Type B pancreatic cell (in vitro differentiated cells): ENCODE results near the gene NOS1AP. TPM values are rescaled to one million over a fixed set of nuclear protein-coding genes. Genes with fewer than 3 reads are reported as not detected.

Experiments
- DNase-seq: peaks from one replicate; pipeline ENCODE4 v3.0.0; 2021; ENCODE audit warnings: mixed read lengths; ENCODE audit not compliant: unreplicated experiment; ENCODE audit errors: extremely low spot score
- H3K27ac Mint-ChIP-seq: 2 replicates; pipeline ENCODE4 v1.8.0; 2021; ENCODE audit warnings: mild to moderate bottlenecking, mixed read lengths
- H3K27me3 Mint-ChIP-seq: 2 replicates; pipeline ENCODE4 v1.8.0; 2021; ENCODE audit warnings: mixed read lengths
- H3K36me3 Mint-ChIP-seq: 2 replicates; pipeline ENCODE4 v1.8.0; 2021; ENCODE audit warnings: mixed read lengths
- H3K4me1 Mint-ChIP-seq: one replicate; pipeline ENCODE4 v1.8.0; 2021; ENCODE audit warnings: mixed read lengths; ENCODE audit not compliant: unreplicated experiment
- H3K4me3 Mint-ChIP-seq: 2 replicates; pipeline ENCODE4 v1.8.0; 2021; ENCODE audit warnings: mild to moderate bottlenecking, mixed read lengths
- H3K9me3 Mint-ChIP-seq: 2 replicates; pipeline ENCODE4 v1.8.0; 2021; ENCODE audit warnings: mixed read lengths
- total RNA-seq: library from RNA; stranded (reverse); gene quantifications from 2 replicates; pipeline ENCODE4 v1.2.1, GENCODE V29; 2021; ENCODE audit warnings: low replicate concordance
- TF ChIP-seq, protein P1 (sequence below): fragments of 200-600 bp; sonication (generic); conservative IDR thresholded peaks from 2 replicates; pipeline ENCODE4 v1.5.0; 2021; ENCODE audit warnings: antibody characterized with exemption, mild to moderate bottlenecking

The NOS1AP gene
- total RNA-seq, 1 donor from 2014 or later = 10.4 TPM

DNA sequence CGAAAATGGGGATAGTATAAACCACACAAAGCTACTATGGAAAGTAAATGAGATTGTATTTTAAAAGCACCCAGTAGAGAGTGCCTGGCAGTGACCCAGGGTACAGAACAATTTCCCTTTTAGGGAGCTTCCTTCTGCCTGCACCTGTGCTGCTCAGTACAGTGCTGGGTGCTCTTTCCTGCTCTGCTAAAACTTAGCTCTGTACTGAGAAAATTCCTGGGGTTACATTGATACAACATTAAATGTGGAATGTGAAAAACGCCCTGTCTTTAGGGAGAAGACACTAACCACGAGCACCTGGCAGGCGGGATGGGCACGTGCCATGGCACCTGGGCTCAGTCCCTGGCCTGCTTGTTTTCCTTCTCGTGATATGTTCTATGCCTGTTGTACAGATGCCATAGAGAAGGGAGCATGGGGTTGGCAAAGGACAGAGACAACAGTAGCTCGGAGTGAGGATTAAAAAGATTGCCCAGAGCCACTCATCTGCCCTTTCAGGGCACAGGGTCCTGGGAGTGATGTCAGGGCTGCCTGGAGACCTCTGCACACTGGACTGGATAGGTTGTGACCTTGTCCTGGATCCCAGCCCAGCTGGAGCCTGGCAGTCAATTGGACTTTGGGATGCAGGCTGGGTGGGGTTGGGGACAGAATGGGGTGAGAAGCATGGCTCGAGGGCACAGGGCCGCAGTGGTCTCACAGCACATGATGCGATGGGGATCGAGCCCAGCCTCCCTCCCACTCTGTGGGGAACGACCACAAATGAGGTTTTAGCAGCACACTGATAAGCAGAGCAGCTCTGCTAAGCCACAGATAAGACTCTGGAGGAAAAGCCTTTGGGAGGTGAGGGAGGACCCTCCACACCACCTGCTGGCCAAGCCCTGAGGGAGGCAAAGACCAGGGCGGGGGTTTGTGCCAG, 302.9 kb downstream of the NOS1AP start:
- DNase-seq = no peak
- H3K4me3 Mint-ChIP-seq = no peak overlapping the region
- no peaks in the 10 kb centered on the region for H3K36me3 Mint-ChIP-seq
- H3K27ac Mint-ChIP-seq = peak overlapping the region; percentile 95
- H3K9me3 Mint-ChIP-seq = no peaks in the 10 kb centered on the region
- TF ChIP-seq, protein P1, sequence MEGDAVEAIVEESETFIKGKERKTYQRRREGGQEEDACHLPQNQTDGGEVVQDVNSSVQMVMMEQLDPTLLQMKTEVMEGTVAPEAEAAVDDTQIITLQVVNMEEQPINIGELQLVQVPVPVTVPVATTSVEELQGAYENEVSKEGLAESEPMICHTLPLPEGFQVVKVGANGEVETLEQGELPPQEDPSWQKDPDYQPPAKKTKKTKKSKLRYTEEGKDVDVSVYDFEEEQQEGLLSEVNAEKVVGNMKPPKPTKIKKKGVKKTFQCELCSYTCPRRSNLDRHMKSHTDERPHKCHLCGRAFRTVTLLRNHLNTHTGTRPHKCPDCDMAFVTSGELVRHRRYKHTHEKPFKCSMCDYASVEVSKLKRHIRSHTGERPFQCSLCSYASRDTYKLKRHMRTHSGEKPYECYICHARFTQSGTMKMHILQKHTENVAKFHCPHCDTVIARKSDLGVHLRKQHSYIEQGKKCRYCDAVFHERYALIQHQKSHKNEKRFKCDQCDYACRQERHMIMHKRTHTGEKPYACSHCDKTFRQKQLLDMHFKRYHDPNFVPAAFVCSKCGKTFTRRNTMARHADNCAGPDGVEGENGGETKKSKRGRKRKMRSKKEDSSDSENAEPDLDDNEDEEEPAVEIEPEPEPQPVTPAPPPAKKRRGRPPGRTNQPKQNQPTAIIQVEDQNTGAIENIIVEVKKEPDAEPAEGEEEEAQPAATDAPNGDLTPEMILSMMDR = no peak
- no peaks in the 10 kb centered on the region for H3K27me3 Mint-ChIP-seq
- peaks cover 6% of the 10 kb centered on the region for H3K4me1 Mint-ChIP-seq

DNA sequence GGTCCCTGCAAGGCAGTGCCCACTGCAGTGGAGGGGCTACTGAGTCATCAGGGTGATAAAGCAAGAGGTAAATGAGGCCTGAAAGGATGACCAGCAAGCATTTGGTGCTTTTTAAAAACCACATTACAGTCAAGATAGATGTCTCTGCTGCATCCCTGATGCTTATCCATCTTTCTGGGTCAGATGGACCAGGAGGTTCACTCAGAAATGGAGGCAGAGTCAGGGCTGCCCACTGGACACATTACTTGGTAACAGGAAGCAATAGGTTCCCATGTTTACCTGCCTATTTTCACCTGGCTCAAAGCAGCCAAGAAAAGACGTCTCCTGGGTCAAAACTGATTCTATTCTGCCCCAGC, 303.6 kb downstream of the NOS1AP start:
- H3K27ac Mint-ChIP-seq = no peak overlapping the region
- H3K4me3 Mint-ChIP-seq = no peak overlapping the region
- peaks cover 6% of the 10 kb centered on the region for H3K4me1 Mint-ChIP-seq
- no peaks in the 10 kb centered on the region for H3K36me3 Mint-ChIP-seq
- H3K9me3 Mint-ChIP-seq = no peaks in the 10 kb centered on the region
- TF ChIP-seq, protein P1 = no peak
- no peak for DNase-seq
- H3K27me3 Mint-ChIP-seq = no peaks in the 10 kb centered on the region

DNA sequence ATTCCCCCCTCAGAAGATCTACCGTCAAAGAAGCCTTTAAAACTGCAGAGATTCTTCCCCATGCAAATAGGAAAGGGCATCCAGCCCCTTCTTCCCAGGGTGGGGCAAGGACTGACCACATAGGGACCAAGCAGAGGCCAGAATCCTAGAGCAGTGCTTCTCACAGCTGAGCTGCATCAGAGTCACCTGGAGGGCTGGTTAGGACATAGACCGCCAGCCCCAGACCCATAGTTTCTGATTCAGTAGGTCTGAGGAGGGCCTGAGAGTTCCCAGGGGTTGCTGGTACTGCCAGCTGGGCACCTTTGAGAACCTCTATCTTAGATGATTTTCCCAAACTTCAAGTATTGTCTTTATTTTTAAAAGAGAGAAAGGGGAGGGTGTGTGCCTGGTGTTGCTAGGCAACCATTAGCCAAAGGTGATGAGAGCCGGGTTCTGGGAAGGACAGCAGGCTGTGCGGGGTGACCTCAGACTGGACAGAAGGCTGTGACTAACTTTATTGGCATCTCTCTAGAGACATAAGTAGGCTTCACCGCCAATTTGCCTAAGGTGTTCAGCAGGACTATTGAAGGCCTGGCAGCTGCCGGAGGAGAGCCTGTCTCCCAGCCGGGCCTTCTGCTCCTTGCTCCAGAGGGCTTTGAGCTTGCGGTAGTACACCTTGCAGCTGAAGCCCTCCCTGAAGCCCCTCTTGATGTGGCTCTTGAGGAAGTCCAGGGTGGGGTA, 304.2 kb downstream of the NOS1AP start:
- no peaks in the 10 kb centered on the region for H3K9me3 Mint-ChIP-seq
- DNase-seq = no peak
- H3K4me1 Mint-ChIP-seq = peaks cover 6% of the 10 kb centered on the region
- H3K27ac Mint-ChIP-seq = no peak overlapping the region
- H3K27me3 Mint-ChIP-seq = no peaks in the 10 kb centered on the region
- no peak overlapping the region for H3K4me3 Mint-ChIP-seq
- no peaks in the 10 kb centered on the region for H3K36me3 Mint-ChIP-seq
- TF ChIP-seq, protein P1 = no peak

DNA sequence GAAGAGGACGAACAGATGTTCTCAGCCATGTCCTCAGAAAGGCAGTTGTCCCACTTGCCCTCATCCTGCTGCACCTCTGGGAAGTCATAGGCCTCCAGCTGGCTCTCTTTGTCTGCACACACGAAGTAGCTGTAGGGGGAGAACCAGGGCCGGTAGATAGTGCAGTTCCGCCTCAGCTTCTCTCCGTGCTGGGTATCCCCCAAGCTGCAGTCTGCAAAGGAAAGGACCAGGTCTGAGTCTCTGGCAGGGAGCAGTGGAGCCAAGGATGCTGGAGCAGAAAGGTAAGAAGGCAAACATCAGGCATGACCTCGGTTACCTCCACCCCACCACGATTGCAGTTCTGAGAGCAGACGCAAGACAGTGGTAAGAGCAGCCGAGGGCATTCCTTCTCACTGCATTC, 304.9 kb downstream of the NOS1AP start:
- TF ChIP-seq, protein P1 = no peak
- DNase-seq = no peak
- Mint-ChIP-seq H3K36me3 (no peaks in the 10 kb centered on the region), H3K27ac (no peak overlapping the region), H3K9me3 (no peaks in the 10 kb centered on the region), H3K4me1 (peaks cover 6% of the 10 kb centered on the region), H3K4me3 (no peak overlapping the region), H3K27me3 (no peaks in the 10 kb centered on the region)

DNA sequence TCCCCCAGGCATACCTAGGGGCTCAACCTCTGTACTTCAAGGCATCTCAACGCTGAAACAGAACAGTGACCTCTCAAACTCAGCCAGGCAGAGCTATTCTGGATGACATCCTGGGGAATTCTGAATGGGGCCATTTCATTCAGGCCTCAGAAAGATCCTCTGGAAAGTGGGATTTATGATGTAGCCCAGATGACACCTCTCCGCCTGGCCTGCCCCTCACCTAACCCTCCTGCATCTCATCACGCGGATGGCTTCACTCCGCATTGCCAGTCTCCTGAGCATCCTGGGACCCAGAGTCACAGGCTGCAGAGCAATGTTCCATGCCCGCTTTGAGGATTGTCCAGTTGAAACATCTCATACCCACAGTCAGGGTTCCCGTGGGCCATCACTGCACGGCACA, 306.0 kb downstream of the NOS1AP start:
- Mint-ChIP-seq H3K4me1 (peaks cover 6% of the 10 kb centered on the region), H3K9me3 (no peaks in the 10 kb centered on the region), H3K27me3 (no peaks in the 10 kb centered on the region), H3K27ac (no peak overlapping the region), H3K4me3 (no peak overlapping the region), H3K36me3 (no peaks in the 10 kb centered on the region)
- TF ChIP-seq, protein P1 = no peak
- DNase-seq = no peak
